Left ventricle myocardium inferior (tissue), 1 donor: Measurements from ENCODE around the gene OR6B1. TPM values are rescaled to one million over a fixed set of nuclear protein-coding genes. Genes with fewer than 3 reads are reported as not detected.
A peak's percentile ranks its signal among the peaks of the same experiment; 100 is the strongest.

Experiments used
- DNase-seq: peaks from one replicate; pipeline ENCODE4 v3.0.0-alpha.2; 2020
- H3K27ac ChIP-seq: fragments of 200-600 bp; replicated peaks from 2 replicates; pipeline ENCODE4 v1.8.0; 2021
- H3K27me3 ChIP-seq: fragments of 200-600 bp; 2 replicates; pipeline ENCODE4 v1.8.0; 2021; ENCODE audit warnings: low read depth
- H3K36me3 ChIP-seq: fragments of 200-600 bp; 2 replicates; pipeline ENCODE4 v1.8.0; 2021
- H3K4me1 ChIP-seq: fragments of 200-600 bp; 2 replicates; pipeline ENCODE4 v1.8.0; 2021
- H3K4me3 ChIP-seq: fragments of 200-600 bp; 2 replicates; pipeline ENCODE4 v1.8.0; 2021; ENCODE audit warnings: mild to moderate bottlenecking, moderate library complexity
- H3K9me3 ChIP-seq: fragments of 200-600 bp; replicated peaks from 2 replicates; pipeline ENCODE4 v1.8.0; 2021
- CTCF ChIP-seq: fragments of 200-600 bp; IDR thresholded peaks from 2 replicates; pipeline ENCODE4 v1.8.0; 2021; ENCODE audit warnings: antibody characterized with exemption, mild to moderate bottlenecking, borderline replicate concordance
- intact Hi-C: fragments of 100-400 bp; cut with micrococcal nuclease; formaldehyde crosslinking; loops from one replicate; pipeline ENCODE4 v1.11.0; 2022
- total RNA-seq: library from RNA; stranded (reverse); fragmentation: NEBNext Ultra II Directional; extraction: Animal tissue kit (Norgen Biotek cat#: 25700); gene quantifications from one replicate; pipeline ENCODE4 v1.2.1, GENCODE V29; 2021
- donor health status: DM: no; HTN: yes; CAD: no; lungs with severe emphysema.

OR6B1 gene
- total RNA-seq, 1 donor from 2014 or later = not detected

DNA sequence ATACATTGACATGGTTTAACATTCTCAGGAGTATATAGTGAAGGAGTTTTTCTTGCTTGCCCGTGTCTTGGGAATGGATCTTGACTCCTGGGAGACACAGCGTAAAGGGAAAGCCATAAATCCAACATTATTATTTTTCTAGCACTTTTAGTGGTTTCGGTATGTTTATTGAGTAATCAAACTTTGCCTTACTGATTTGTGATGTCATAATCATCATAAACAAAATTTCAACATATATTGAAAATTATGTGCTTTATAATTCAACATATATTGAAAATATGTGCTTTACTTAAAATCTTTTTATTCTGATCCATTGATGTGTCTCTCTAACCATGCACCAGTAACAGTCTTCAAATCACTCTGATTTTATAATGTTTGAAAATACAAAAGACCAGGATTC, 28.4 kb downstream of the OR6B1 start:
- no peak overlapping the region for H3K4me3 ChIP-seq
- H3K27ac ChIP-seq = no peak overlapping the region
- H3K27me3 ChIP-seq = no peaks in the 10 kb centered on the region
- no peaks in the 10 kb centered on the region for H3K4me1 ChIP-seq
- H3K9me3 ChIP-seq = no peaks in the 10 kb centered on the region
- H3K36me3 ChIP-seq = no peaks in the 10 kb centered on the region
- no peak for TF ChIP-seq CTCF
- no peak for DNase-seq
- intact Hi-C loops = no loop called here

DNA sequence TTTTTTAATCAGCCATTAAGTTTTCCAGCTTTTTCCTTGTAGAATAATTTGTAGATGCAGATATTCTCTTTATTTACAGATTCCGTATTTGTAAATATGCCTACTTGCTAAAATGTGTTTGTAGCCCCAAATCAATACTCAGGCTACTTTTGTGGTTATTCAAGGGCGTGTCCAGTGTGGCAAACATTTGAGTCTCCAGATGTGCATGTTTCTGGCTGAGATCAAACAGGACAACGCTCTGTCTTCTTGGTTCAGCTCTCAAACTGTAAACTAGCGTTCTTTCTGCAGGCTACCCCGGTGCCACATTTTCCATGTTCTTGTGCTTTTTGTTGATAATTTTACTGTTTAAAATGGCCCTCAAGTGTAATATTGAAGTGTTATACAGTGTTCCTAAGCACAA, 32.4 kb downstream of the OR6B1 start:
- intact Hi-C loops = no loop called here
- H3K36me3 ChIP-seq = no peaks in the 10 kb centered on the region
- H3K4me3 ChIP-seq = no peak overlapping the region
- DNase-seq = no peak
- no peak for TF ChIP-seq CTCF
- H3K9me3 ChIP-seq = no peaks in the 10 kb centered on the region
- H3K27me3 ChIP-seq = no peaks in the 10 kb centered on the region
- no peak overlapping the region for H3K27ac ChIP-seq
- peaks cover 4% of the 10 kb centered on the region for H3K4me1 ChIP-seq

GRCh38 chr7:144032985-144033709, 33.0 kb downstream of the OR6B1 start:
- intact Hi-C loops = no loop called here
- DNase-seq = no peak
- H3K9me3 ChIP-seq = no peaks in the 10 kb centered on the region
- H3K27ac ChIP-seq = no peak overlapping the region
- H3K36me3 ChIP-seq = no peaks in the 10 kb centered on the region
- H3K27me3 ChIP-seq = no peaks in the 10 kb centered on the region
- H3K4me3 ChIP-seq = no peak overlapping the region
- no peak for TF ChIP-seq CTCF
- peaks cover 4% of the 10 kb centered on the region for H3K4me1 ChIP-seq

DNA sequence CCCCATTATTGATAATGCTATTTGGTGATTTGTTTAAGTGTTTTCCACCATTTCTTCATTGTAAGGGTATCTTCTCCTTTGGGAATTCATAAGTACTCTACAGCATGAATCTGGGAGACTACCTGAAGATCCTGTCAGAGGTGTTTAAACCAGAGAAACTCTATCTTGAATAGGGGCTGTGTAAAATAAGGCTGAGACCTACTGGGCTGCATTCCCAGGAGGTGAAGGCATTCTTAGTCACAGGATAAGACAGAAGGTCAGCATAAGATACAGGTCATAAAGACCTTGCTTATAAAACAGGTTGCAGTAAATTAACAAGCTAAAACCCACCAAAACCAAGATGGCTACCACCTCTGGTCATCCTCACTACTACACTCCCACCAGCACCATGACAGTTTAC, 35.3 kb downstream of the OR6B1 start:
- Histone ChIP-seq H3K4me1 (peaks cover 4% of the 10 kb centered on the region), H3K4me3 (no peak overlapping the region), H3K36me3 (no peaks in the 10 kb centered on the region), H3K9me3 (peaks cover 2% of the 10 kb centered on the region), H3K27ac (peak overlapping the region; percentile 54), H3K27me3 (no peaks in the 10 kb centered on the region)
- intact Hi-C loops = no loop called here
- TF ChIP-seq CTCF = no peak
- DNase-seq = no peak

DNA sequence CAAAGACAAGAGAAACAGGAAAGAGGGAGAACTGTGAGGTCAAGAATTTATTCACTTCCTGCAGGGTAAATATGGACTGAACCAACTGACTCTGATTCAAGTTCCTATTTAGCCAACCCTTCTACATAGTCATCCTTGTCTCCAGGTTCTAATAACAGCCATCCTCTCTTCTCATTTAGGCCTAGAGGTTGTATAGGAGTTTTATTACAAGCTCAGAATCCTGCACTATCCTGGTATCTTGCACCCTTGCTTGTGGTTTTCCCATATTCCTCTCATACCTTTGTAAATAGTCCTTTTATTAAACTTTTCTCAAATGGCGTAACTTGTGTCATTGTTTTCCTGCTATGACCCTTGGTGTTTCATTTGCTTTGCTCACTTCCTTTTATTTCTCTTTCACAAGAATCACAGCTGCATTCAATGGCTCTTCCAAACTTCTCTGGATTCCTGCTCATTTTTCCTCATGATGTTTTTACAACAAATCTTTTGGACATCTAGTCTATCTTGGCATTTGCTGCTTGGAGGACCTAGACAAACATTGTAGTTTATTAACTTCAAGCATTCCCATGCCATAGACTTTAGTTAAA, 36.3 kb downstream of the OR6B1 start:
- Histone ChIP-seq H3K9me3 (peaks cover 2% of the 10 kb centered on the region), H3K27ac (peak overlapping the region; percentile 54), H3K4me1 (peaks cover 4% of the 10 kb centered on the region), H3K27me3 (no peaks in the 10 kb centered on the region), H3K4me3 (no peak overlapping the region), H3K36me3 (no peaks in the 10 kb centered on the region)
- no peak for TF ChIP-seq CTCF
- DNase-seq = no peak
- intact Hi-C loops = no loop called here
